Suprapubic skin (tissue), 3 donors: ENCODE data around the gene MIPEP.

Experiments used
- CTCF ChIP-seq, 2 donors: fragments of 200-600 bp in 1 of 2; fragments of 450-650 bp in 1 of 2; sonication (generic) in 1 of 2; IDR thresholded peaks; one replicate each; pipeline ENCODE4 v1.5.1; 2016 to 2019; ENCODE audit warnings: antibody characterized with exemption in 2 of 2, mild to moderate bottlenecking in 1 of 2, moderate library complexity in 1 of 2
- POLR2AphosphoS5 ChIP-seq, 3 donors: sonication (generic); formaldehyde crosslinking; IDR thresholded peaks; one replicate each; pipeline ENCODE4 v1.6.1; 2017; ENCODE audit warnings: antibody characterized with exemption in 3 of 3

GRCh38 chr13:23828866-23829265 lies 60.3 kb downstream of the MIPEP start:
- TF ChIP-seq CTCF (IDR thresholded peaks at IDR 0.05) (no peak), POLR2AphosphoS5 (IDR thresholded peaks at IDR 0.05) (no peak)
